Calu3 (cell line): ENCODE results near the gene DYDC1. TPM values are rescaled to one million over a fixed set of nuclear protein-coding genes. Genes with fewer than 3 reads are reported as not detected.

Experiments
- BruUV-seq: library from RNA; stranded (reverse); fragments of 400-500 nt; replicated peaks from 2 replicates; lab custom pipeline; 2021; lab: Mats Ljungman, UMichigan
- CTCF ChIA-PET: fragments of 300-600 bp; sonication (Branson Sonifier 250); formaldehyde crosslinking; loops from one replicate; lab custom pipeline; 2022; ENCODE audit warnings: antibody characterized with exemption; lab: Charles Lee
- DNase-seq: peaks from one replicate; pipeline ENCODE4 v3.0.0; 2022
- H3K27ac Mint-ChIP-seq: one replicate; pipeline ENCODE4 v1.8.0; 2022; ENCODE audit warnings: mixed read lengths; ENCODE audit not compliant: unreplicated experiment
- H3K27me3 Mint-ChIP-seq: one replicate; pipeline ENCODE4 v1.8.0; 2022; ENCODE audit warnings: mixed read lengths; ENCODE audit not compliant: unreplicated experiment
- H3K36me3 Mint-ChIP-seq: one replicate; pipeline ENCODE4 v1.8.0; 2022; ENCODE audit warnings: mild to moderate bottlenecking, moderate library complexity, mixed read lengths; ENCODE audit not compliant: insufficient read depth, unreplicated experiment
- H3K4me1 Mint-ChIP-seq: one replicate; pipeline ENCODE4 v1.8.0; 2022; ENCODE audit warnings: mild to moderate bottlenecking, low read depth, mixed read lengths; ENCODE audit not compliant: unreplicated experiment
- H3K4me3 Mint-ChIP-seq: one replicate; pipeline ENCODE4 v1.8.0; 2022; ENCODE audit warnings: mild to moderate bottlenecking, low read depth, moderate library complexity, mixed read lengths; ENCODE audit not compliant: unreplicated experiment
- H3K9me3 Mint-ChIP-seq: one replicate; pipeline ENCODE4 v1.8.0; 2022; ENCODE audit warnings: low read depth, mixed read lengths; ENCODE audit not compliant: unreplicated experiment
- CTCF ChIP-seq: fragments of 200-600 bp; IDR thresholded peaks from one replicate; pipeline ENCODE4 v1.8.0; 2022; ENCODE audit warnings: antibody characterized with exemption; ENCODE audit not compliant: unreplicated experiment
- intact Hi-C: fragments of 100-400 bp; cut with micrococcal nuclease; formaldehyde crosslinking; loops from one replicate; pipeline ENCODE4 v1.10.0; 2022; ENCODE audit not compliant: unreplicated experiment
- total RNA-seq: library from RNA; stranded (reverse); gene quantifications from 2 replicates; pipeline ENCODE4 v1.2.3, GENCODE V29; 2022

The DYDC1 gene
- total RNA-seq, 1 experiment from 2014 or later: not detected

- intact Hi-C loops: no loop called here
- BruUV-seq: no TSS peak
- Mint-ChIP-seq H3K4me1 (no peaks in the 10 kb centered on the region), H3K27ac (no peak overlapping the region), H3K27me3 (peaks cover 45% of the 10 kb centered on the region), H3K36me3 (no peaks in the 10 kb centered on the region), H3K9me3 (no peaks in the 10 kb centered on the region), H3K4me3 (no peak overlapping the region)
- CTCF ChIA-PET: interaction anchor here (0.7 kb wide), 1 partner anchor 28 kb away, joined by 3 read pairs; no protein-coding TSS in a partner anchor
- no peak for TF ChIP-seq CTCF
- DNase-seq: no peak
These were observed 6.3 kb downstream of the DYDC1 start for GRCh38 chr10:80350251-80350650.

- intact Hi-C loops: no loop called here
- Mint-ChIP-seq H3K9me3 (no peaks in the 10 kb centered on the region), H3K36me3 (no peaks in the 10 kb centered on the region), H3K4me1 (peaks cover 7% of the 10 kb centered on the region), H3K4me3 (no peak overlapping the region), H3K27me3 (peaks cover 21% of the 10 kb centered on the region), H3K27ac (no peak overlapping the region)
- DNase-seq: no peak
- BruUV-seq: no TSS peak
- TF ChIP-seq CTCF: no peak
- CTCF ChIA-PET: interaction anchor here (0.7 kb wide), 1 partner anchor 1062 kb away, joined by 3 read pairs; no protein-coding TSS in a partner anchor
These were observed 11.6 kb downstream of the DYDC1 start for GRCh38 chr10:80344912-80345311.

- no peak for TF ChIP-seq CTCF
- BruUV-seq: no TSS peak
- Mint-ChIP-seq H3K4me1 (peaks cover 7% of the 10 kb centered on the region), H3K4me3 (no peak overlapping the region), H3K27ac (no peak overlapping the region), H3K27me3 (peaks cover 16% of the 10 kb centered on the region), H3K36me3 (no peaks in the 10 kb centered on the region), H3K9me3 (no peaks in the 10 kb centered on the region)
- intact Hi-C loops: no loop called here
- DNase-seq: no peak
- CTCF ChIA-PET: no interaction called here
These were observed 12.3 kb downstream of the DYDC1 start for GRCh38 chr10:80344276-80344675.

- H3K27ac Mint-ChIP-seq: no peak overlapping the region
- intact Hi-C loops: no loop called here
- no peak for DNase-seq
- H3K9me3 Mint-ChIP-seq: no peaks in the 10 kb centered on the region
- no peaks in the 10 kb centered on the region for H3K4me1 Mint-ChIP-seq
- no peaks in the 10 kb centered on the region for H3K36me3 Mint-ChIP-seq
- no peak for TF ChIP-seq CTCF
- H3K4me3 Mint-ChIP-seq: no peak overlapping the region
- CTCF ChIA-PET: no interaction called here
- H3K27me3 Mint-ChIP-seq: no peaks in the 10 kb centered on the region
- BruUV-seq: no TSS peak
These were observed 22.6 kb downstream of the DYDC1 start for GRCh38 chr10:80333983-80334382.
